GM23338 (cell line): ENCODE data around the gene PROSER2. TPM values are rescaled to one million over a fixed set of nuclear protein-coding genes. Genes with fewer than 3 reads are reported as not detected.

Experiments
- ATAC-seq: fragments of 200-7000 bp; cut with Tn5 transposase; 3 replicates; pipeline ENCODE4 v1.9.1; 2020
- DNase-seq: peaks from one replicate; pipeline ENCODE4 v3.0.0-alpha.2; 2015; ENCODE audit warnings: low spot score
- H2AFZ ChIP-seq: fragments of 200-600 bp; sonication (generic); 2 replicates; pipeline ENCODE4 v1.8.0; 2016; ENCODE audit warnings: antibody characterized with exemption, mild to moderate bottlenecking, moderate library complexity
- H3F3A ChIP-seq: fragments of 200-600 bp; sonication (generic); replicated peaks from 2 replicates; pipeline ENCODE4 v1.8.0; 2017; ENCODE audit warnings: antibody characterized with exemption, mixed run types, low read depth
- H3K27ac ChIP-seq: fragments of 200-600 bp; sonication (generic); 2 replicates; pipeline ENCODE4 v1.6.1; 2016; ENCODE audit warnings: low read depth
- H3K27me3 ChIP-seq: fragments of 200-600 bp; sonication (generic); 2 replicates; pipeline ENCODE4 v1.8.0; 2016; ENCODE audit warnings: mild to moderate bottlenecking, mixed run types, moderate library complexity; ENCODE audit not compliant: insufficient read depth
- H3K36me3 ChIP-seq: fragments of 200-600 bp; sonication (generic); 2 replicates; pipeline ENCODE4 v1.8.0; 2016; ENCODE audit warnings: mild to moderate bottlenecking; ENCODE audit not compliant: insufficient read depth
- H3K4me1 ChIP-seq: fragments of 200-600 bp; sonication (generic); 2 replicates; pipeline ENCODE4 v1.8.0; 2016; ENCODE audit warnings: mild to moderate bottlenecking, moderate library complexity; ENCODE audit not compliant: insufficient read depth
- H3K4me2 ChIP-seq: fragments of 200-600 bp; sonication (generic); 2 replicates; pipeline ENCODE4 v1.7.1; 2017; ENCODE audit warnings: mixed run types
- H3K4me3 ChIP-seq: fragments of 200-600 bp; sonication (generic); 2 replicates; pipeline ENCODE4 v1.6.1; 2016; ENCODE audit warnings: mixed run types
- H3K79me2 ChIP-seq: fragments of 200-600 bp; sonication (generic); replicated peaks from 2 replicates; pipeline ENCODE4 v1.8.0; 2017; ENCODE audit warnings: mild to moderate bottlenecking; ENCODE audit not compliant: insufficient read depth
- H3K9me2 ChIP-seq: fragments of 200-600 bp; sonication (generic); 2 replicates; pipeline ENCODE4 v1.8.0; 2017; ENCODE audit not compliant: insufficient read depth
- H4K20me1 ChIP-seq: fragments of 200-600 bp; sonication (generic); replicated peaks from 2 replicates; pipeline ENCODE4 v1.8.0; 2017; ENCODE audit warnings: mild to moderate bottlenecking; ENCODE audit not compliant: insufficient read depth
- H3K27ac Mint-ChIP-seq: 2 replicates; pipeline ENCODE4 v1.8.0; 2020; ENCODE audit warnings: inconsistent platforms, mild to moderate bottlenecking, moderate library complexity, mixed read lengths
- H3K27me3 Mint-ChIP-seq: 3 replicates; pipeline ENCODE4 v1.8.0; 2022; ENCODE audit warnings: low read depth, mild to moderate bottlenecking, moderate library complexity, mixed read lengths, inconsistent platforms; ENCODE audit not compliant: insufficient read depth, poor library complexity
- H3K36me3 Mint-ChIP-seq: 3 replicates; pipeline ENCODE4 v1.8.0; 2021; ENCODE audit warnings: low read depth, mild to moderate bottlenecking, inconsistent platforms, moderate library complexity, mixed read lengths
- H3K4me1 Mint-ChIP-seq: 3 replicates; pipeline ENCODE4 v1.8.0; 2020; ENCODE audit warnings: mild to moderate bottlenecking, inconsistent platforms, mixed read lengths
- H3K4me3 Mint-ChIP-seq: 3 replicates; pipeline ENCODE4 v1.8.0; 2021; ENCODE audit warnings: moderate library complexity, mild to moderate bottlenecking, inconsistent platforms, mixed read lengths
- H3K9me3 Mint-ChIP-seq: 3 replicates; pipeline ENCODE4 v1.8.0; 2020; ENCODE audit warnings: moderate library complexity, mild to moderate bottlenecking, inconsistent platforms, mixed read lengths
- EZH2 ChIP-seq: fragments of 200-600 bp; sonication (generic); IDR thresholded peaks from one replicate; pipeline ENCODE4 v1.8.0; 2017; ENCODE audit warnings: antibody characterized with exemption, mild to moderate bottlenecking, low read depth; ENCODE audit not compliant: unreplicated experiment
- EZH2phosphoT487 ChIP-seq: fragments of 200-600 bp; sonication (generic); IDR thresholded peaks from one replicate; pipeline ENCODE4 v1.8.1; 2018; ENCODE audit warnings: antibody characterized with exemption; ENCODE audit not compliant: unreplicated experiment
- JUNB ChIP-seq: IDR thresholded peaks from one replicate; pipeline ENCODE4 v1.6.1; 2016; ENCODE audit warnings: antibody characterized with exemption; ENCODE audit not compliant: unreplicated experiment
- NANOG ChIP-seq: IDR thresholded peaks from 2 replicates; pipeline ENCODE4 v1.6.1; 2016; ENCODE audit warnings: antibody characterized with exemption, borderline replicate concordance
- POLR2AphosphoS5 ChIP-seq: IDR thresholded peaks from 2 replicates; pipeline ENCODE4 v1.6.1; 2016; ENCODE audit warnings: antibody characterized with exemption, low read depth
- STAT1 ChIP-seq: IDR thresholded peaks from one replicate; pipeline ENCODE4 v1.6.1; 2016; ENCODE audit warnings: antibody characterized with exemption; ENCODE audit not compliant: unreplicated experiment
- ZNF114 ChIP-seq: fragments of 250-450 bp; sonication (Bioruptor Pico); IDR thresholded peaks from 2 replicates; pipeline ENCODE4 v1.5.0; 2020; ENCODE audit warnings: mild to moderate bottlenecking, moderate library complexity
- ZNF331 ChIP-seq: fragments of 250-450 bp; sonication (Bioruptor Pico); IDR thresholded peaks from 2 replicates; pipeline ENCODE4 v1.5.0; 2020; ENCODE audit warnings: low read depth, mild to moderate bottlenecking, moderate library complexity
- polyA plus RNA-seq: library from polyadenylated mRNA; unstranded; fragments of >200 nt; fragmentation: Nextera tagmentation; extraction: Ambion mirVana; gene quantifications from 2 replicates; pipeline ENCODE4 v1.2.1, GENCODE V29; 2016
- total RNA-seq: library from RNA; depleted of rRNA; stranded (reverse); fragments of >200 nt; shearing (Covaris generic); gene quantifications from 2 replicates; pipeline ENCODE4 v1.2.3, GENCODE V29; 2014
- TF ChIP-seq, protein P1 (sequence below): IDR thresholded peaks from one replicate; pipeline ENCODE4 v1.6.1; 2018; ENCODE audit warnings: antibody characterized with exemption; ENCODE audit not compliant: unreplicated experiment
- TF ChIP-seq, protein P2 (sequence below): fragments of 250-450 bp; sonication (Bioruptor Pico); IDR thresholded peaks from 2 replicates; pipeline ENCODE4 v1.5.0; 2020; ENCODE audit warnings: mild to moderate bottlenecking, moderate library complexity
- TF ChIP-seq, protein P3 (sequence below), 2 experiments: fragments of 200-600 bp in 1 of 2; sonication (generic) in 1 of 2; conservative IDR thresholded peaks; 2 replicates each; pipeline versions ENCODE4 v1.5.1 to v1.6.1; 2016 to 2017; ENCODE audit warnings: antibody characterized with exemption in 2 of 2, low read depth in 2 of 2, mild to moderate bottlenecking in 2 of 2, moderate library complexity in 1 of 2

Gene PROSER2
- total and polyA plus RNA-seq, 2 experiments from 2014 or later: 4.2 to 10.8 TPM

DNA sequence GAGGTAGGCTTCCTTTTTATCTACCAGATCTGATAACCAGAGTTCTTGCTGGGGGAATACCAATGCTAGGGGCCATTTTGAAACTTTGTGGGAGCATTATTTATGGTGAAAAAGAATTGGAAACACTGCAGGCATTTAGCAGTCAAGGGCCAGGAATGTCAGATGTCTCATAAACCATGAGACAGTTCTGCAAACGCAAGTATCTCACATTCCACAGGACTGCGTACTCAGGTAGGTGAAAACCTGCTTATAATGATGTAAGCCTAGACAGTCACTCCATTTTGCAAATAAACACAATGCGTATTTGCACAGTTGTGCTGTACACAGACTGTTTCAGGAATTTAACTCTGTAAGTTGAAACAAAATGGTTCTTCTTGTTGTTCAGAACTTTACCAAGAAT, 47.1 kb upstream of the PROSER2 start:
- H3K4me2 ChIP-seq: no peak overlapping the region
- H3K27ac ChIP-seq: no peak overlapping the region
- Mint-ChIP-seq H3K27ac (no peak overlapping the region), H3K36me3 (no peaks in the 10 kb centered on the region; the same call in 2 of the 3 replicates), H3K27me3 (no peaks in the 10 kb centered on the region), H3K4me3 (no peak overlapping the region), H3K9me3 (no peaks in the 10 kb centered on the region; the same call in 2 of the 3 replicates), H3K4me1 (no peaks in the 10 kb centered on the region; the same call in 2 of the 3 replicates)
- H2AFZ ChIP-seq: no peak overlapping the region
- TF ChIP-seq, protein P1, sequence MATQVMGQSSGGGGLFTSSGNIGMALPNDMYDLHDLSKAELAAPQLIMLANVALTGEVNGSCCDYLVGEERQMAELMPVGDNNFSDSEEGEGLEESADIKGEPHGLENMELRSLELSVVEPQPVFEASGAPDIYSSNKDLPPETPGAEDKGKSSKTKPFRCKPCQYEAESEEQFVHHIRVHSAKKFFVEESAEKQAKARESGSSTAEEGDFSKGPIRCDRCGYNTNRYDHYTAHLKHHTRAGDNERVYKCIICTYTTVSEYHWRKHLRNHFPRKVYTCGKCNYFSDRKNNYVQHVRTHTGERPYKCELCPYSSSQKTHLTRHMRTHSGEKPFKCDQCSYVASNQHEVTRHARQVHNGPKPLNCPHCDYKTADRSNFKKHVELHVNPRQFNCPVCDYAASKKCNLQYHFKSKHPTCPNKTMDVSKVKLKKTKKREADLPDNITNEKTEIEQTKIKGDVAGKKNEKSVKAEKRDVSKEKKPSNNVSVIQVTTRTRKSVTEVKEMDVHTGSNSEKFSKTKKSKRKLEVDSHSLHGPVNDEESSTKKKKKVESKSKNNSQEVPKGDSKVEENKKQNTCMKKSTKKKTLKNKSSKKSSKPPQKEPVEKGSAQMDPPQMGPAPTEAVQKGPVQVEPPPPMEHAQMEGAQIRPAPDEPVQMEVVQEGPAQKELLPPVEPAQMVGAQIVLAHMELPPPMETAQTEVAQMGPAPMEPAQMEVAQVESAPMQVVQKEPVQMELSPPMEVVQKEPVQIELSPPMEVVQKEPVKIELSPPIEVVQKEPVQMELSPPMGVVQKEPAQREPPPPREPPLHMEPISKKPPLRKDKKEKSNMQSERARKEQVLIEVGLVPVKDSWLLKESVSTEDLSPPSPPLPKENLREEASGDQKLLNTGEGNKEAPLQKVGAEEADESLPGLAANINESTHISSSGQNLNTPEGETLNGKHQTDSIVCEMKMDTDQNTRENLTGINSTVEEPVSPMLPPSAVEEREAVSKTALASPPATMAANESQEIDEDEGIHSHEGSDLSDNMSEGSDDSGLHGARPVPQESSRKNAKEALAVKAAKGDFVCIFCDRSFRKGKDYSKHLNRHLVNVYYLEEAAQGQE: no peak
- TF ChIP-seq ZNF331 (CRISPR knock-in tag) (no peak), EZH2 (no peak), POLR2AphosphoS5 (no peak), EZH2phosphoT487 (no peak), JUNB (no peak), NANOG (no peak), STAT1 (no peak), ZNF114 (CRISPR knock-in tag) (no peak)
- TF ChIP-seq, protein P2, sequence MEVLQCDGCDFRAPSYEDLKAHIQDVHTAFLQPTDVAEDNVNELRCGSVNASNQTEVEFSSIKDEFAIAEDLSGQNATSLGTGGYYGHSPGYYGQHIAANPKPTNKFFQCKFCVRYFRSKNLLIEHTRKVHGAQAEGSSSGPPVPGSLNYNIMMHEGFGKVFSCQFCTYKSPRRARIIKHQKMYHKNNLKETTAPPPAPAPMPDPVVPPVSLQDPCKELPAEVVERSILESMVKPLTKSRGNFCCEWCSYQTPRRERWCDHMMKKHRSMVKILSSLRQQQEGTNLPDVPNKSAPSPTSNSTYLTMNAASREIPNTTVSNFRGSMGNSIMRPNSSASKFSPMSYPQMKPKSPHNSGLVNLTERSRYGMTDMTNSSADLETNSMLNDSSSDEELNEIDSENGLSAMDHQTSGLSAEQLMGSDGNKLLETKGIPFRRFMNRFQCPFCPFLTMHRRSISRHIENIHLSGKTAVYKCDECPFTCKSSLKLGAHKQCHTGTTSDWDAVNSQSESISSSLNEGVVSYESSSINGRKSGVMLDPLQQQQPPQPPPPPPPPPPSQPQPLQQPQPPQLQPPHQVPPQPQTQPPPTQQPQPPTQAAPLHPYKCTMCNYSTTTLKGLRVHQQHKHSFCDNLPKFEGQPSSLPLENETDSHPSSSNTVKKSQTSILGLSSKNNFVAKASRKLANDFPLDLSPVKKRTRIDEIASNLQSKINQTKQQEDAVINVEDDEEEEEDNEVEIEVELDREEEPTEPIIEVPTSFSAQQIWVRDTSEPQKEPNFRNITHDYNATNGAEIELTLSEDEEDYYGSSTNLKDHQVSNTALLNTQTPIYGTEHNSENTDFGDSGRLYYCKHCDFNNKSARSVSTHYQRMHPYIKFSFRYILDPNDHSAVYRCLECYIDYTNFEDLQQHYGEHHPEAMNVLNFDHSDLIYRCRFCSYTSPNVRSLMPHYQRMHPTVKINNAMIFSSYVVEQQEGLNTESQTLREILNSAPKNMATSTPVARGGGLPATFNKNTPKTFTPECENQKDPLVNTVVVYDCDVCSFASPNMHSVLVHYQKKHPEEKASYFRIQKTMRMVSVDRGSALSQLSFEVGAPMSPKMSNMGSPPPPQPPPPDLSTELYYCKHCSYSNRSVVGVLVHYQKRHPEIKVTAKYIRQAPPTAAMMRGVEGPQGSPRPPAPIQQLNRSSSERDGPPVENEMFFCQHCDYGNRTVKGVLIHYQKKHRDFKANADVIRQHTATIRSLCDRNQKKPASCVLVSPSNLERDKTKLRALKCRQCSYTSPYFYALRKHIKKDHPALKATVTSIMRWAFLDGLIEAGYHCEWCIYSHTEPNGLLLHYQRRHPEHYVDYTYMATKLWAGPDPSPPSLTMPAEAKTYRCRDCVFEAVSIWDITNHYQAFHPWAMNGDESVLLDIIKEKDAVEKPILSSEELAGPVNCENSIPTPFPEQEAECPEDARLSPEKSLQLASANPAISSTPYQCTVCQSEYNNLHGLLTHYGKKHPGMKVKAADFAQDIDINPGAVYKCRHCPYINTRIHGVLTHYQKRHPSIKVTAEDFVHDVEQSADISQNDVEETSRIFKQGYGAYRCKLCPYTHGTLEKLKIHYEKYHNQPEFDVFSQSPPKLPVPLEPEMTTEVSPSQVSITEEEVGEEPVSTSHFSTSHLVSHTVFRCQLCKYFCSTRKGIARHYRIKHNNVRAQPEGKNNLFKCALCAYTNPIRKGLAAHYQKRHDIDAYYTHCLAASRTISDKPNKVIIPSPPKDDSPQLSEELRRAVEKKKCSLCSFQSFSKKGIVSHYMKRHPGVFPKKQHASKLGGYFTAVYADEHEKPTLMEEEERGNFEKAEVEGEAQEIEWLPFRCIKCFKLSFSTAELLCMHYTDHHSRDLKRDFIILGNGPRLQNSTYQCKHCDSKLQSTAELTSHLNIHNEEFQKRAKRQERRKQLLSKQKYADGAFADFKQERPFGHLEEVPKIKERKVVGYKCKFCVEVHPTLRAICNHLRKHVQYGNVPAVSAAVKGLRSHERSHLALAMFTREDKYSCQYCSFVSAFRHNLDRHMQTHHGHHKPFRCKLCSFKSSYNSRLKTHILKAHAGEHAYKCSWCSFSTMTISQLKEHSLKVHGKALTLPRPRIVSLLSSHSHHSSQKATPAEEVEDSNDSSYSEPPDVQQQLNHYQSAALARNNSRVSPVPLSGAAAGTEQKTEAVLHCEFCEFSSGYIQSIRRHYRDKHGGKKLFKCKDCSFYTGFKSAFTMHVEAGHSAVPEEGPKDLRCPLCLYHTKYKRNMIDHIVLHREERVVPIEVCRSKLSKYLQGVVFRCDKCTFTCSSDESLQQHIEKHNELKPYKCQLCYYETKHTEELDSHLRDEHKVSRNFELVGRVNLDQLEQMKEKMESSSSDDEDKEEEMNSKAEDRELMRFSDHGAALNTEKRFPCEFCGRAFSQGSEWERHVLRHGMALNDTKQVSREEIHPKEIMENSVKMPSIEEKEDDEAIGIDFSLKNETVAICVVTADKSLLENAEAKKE: no peak
- TF ChIP-seq, protein P3, sequence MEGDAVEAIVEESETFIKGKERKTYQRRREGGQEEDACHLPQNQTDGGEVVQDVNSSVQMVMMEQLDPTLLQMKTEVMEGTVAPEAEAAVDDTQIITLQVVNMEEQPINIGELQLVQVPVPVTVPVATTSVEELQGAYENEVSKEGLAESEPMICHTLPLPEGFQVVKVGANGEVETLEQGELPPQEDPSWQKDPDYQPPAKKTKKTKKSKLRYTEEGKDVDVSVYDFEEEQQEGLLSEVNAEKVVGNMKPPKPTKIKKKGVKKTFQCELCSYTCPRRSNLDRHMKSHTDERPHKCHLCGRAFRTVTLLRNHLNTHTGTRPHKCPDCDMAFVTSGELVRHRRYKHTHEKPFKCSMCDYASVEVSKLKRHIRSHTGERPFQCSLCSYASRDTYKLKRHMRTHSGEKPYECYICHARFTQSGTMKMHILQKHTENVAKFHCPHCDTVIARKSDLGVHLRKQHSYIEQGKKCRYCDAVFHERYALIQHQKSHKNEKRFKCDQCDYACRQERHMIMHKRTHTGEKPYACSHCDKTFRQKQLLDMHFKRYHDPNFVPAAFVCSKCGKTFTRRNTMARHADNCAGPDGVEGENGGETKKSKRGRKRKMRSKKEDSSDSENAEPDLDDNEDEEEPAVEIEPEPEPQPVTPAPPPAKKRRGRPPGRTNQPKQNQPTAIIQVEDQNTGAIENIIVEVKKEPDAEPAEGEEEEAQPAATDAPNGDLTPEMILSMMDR (conservative IDR thresholded peaks at IDR 0.05; ENCODE audit: low read depth in 2 of 2): no peak
- no peak for ATAC-seq
- no peaks in the 10 kb centered on the region for H3K4me1 ChIP-seq
- no peak overlapping the region for H3K4me3 ChIP-seq
- no peaks in the 10 kb centered on the region for H3K79me2 ChIP-seq
- no peaks in the 10 kb centered on the region for H3K36me3 ChIP-seq
- H3F3A ChIP-seq: no peaks in the 10 kb centered on the region
- no peaks in the 10 kb centered on the region for H4K20me1 ChIP-seq
- no peaks in the 10 kb centered on the region for H3K9me2 ChIP-seq
- DNase-seq: no peak
- no peaks in the 10 kb centered on the region for H3K27me3 ChIP-seq
